ENCODE data around the gene SLC12A1. TPM values are rescaled to one million over a fixed set of nuclear protein-coding genes. Genes with fewer than 3 reads are reported as not detected.

Gene SLC12A1
- total and polyA plus RNA-seq, 2 experiments from 2014 or later, result 0.57 to 0.59 TPM

DNA sequence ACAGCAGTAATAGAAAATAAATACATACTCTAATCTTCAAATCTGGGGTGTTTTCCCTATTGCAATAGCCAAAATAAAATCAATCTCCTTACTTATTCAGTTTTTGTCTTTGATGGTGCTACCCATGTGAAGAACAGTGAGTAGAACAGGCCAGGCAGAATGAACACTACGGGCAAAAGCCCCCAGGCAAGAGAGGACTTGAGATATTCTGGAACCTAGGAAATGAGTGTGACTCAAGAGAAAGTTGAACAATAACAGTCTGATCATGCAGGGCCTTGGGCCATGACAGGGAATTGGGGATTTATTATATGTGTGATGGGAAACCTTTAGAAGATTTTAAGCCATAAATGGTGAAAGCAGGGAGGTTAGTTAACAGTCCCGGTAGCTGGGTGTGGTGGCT, 111.1 kb downstream of the SLC12A1 start:
- ATAC-seq (no peak), DNase-seq (ENCODE audit: low spot score) (no peak)
- Histone ChIP-seq H3K79me2 (replicated peaks; ENCODE audit: insufficient read depth) (no peaks in the 10 kb centered on the region), H4K20me1 (replicated peaks; ENCODE audit: insufficient read depth) (no peaks in the 10 kb centered on the region), H3K9me2 (ENCODE audit: insufficient read depth) (peaks cover 9% of the 10 kb centered on the region; the same call in 1 of the 2 replicates), H3K27ac (ENCODE audit: low read depth) (no peak overlapping the region), H3K4me3 (no peak overlapping the region), H3K4me1 (ENCODE audit: insufficient read depth) (peaks cover 5% of the 10 kb centered on the region; the same call in 1 of the 2 replicates), H3F3A (replicated peaks; ENCODE audit: low read depth) (no peaks in the 10 kb centered on the region), H3K36me3 (ENCODE audit: insufficient read depth) (no peaks in the 10 kb centered on the region), H3K27me3 (ENCODE audit: insufficient read depth) (no peaks in the 10 kb centered on the region), H3K4me2 (no peak overlapping the region), H2AFZ (no peak overlapping the region)
- TF ChIP-seq POLR2AphosphoS5 (IDR thresholded peaks at IDR 0.05; ENCODE audit: low read depth) (no peak), EZH2 (IDR thresholded peaks at IDR 0.05; ENCODE audit: low read depth, unreplicated experiment) (no peak), NANOG (IDR thresholded peaks at IDR 0.05; ENCODE audit: borderline replicate concordance) (no peak), ZNF114 (CRISPR knock-in tag; IDR thresholded peaks at IDR 0.05) (no peak), JUNB (IDR thresholded peaks at IDR 0.05; ENCODE audit: unreplicated experiment) (no peak), ZNF331 (CRISPR knock-in tag; IDR thresholded peaks at IDR 0.05; ENCODE audit: low read depth) (no peak), EZH2phosphoT487 (IDR thresholded peaks at IDR 0.05; ENCODE audit: unreplicated experiment) (no peak), CREB1 (CRISPR knock-in tag; IDR thresholded peaks at IDR 0.05; ENCODE audit: low read depth) (no peak), STAT1 (IDR thresholded peaks at IDR 0.05; ENCODE audit: unreplicated experiment) (no peak)
- TF ChIP-seq, protein P1, sequence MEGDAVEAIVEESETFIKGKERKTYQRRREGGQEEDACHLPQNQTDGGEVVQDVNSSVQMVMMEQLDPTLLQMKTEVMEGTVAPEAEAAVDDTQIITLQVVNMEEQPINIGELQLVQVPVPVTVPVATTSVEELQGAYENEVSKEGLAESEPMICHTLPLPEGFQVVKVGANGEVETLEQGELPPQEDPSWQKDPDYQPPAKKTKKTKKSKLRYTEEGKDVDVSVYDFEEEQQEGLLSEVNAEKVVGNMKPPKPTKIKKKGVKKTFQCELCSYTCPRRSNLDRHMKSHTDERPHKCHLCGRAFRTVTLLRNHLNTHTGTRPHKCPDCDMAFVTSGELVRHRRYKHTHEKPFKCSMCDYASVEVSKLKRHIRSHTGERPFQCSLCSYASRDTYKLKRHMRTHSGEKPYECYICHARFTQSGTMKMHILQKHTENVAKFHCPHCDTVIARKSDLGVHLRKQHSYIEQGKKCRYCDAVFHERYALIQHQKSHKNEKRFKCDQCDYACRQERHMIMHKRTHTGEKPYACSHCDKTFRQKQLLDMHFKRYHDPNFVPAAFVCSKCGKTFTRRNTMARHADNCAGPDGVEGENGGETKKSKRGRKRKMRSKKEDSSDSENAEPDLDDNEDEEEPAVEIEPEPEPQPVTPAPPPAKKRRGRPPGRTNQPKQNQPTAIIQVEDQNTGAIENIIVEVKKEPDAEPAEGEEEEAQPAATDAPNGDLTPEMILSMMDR (conservative IDR thresholded peaks at IDR 0.05; ENCODE audit: low read depth in 2 of 2), result no peak
- TF ChIP-seq, protein P2, sequence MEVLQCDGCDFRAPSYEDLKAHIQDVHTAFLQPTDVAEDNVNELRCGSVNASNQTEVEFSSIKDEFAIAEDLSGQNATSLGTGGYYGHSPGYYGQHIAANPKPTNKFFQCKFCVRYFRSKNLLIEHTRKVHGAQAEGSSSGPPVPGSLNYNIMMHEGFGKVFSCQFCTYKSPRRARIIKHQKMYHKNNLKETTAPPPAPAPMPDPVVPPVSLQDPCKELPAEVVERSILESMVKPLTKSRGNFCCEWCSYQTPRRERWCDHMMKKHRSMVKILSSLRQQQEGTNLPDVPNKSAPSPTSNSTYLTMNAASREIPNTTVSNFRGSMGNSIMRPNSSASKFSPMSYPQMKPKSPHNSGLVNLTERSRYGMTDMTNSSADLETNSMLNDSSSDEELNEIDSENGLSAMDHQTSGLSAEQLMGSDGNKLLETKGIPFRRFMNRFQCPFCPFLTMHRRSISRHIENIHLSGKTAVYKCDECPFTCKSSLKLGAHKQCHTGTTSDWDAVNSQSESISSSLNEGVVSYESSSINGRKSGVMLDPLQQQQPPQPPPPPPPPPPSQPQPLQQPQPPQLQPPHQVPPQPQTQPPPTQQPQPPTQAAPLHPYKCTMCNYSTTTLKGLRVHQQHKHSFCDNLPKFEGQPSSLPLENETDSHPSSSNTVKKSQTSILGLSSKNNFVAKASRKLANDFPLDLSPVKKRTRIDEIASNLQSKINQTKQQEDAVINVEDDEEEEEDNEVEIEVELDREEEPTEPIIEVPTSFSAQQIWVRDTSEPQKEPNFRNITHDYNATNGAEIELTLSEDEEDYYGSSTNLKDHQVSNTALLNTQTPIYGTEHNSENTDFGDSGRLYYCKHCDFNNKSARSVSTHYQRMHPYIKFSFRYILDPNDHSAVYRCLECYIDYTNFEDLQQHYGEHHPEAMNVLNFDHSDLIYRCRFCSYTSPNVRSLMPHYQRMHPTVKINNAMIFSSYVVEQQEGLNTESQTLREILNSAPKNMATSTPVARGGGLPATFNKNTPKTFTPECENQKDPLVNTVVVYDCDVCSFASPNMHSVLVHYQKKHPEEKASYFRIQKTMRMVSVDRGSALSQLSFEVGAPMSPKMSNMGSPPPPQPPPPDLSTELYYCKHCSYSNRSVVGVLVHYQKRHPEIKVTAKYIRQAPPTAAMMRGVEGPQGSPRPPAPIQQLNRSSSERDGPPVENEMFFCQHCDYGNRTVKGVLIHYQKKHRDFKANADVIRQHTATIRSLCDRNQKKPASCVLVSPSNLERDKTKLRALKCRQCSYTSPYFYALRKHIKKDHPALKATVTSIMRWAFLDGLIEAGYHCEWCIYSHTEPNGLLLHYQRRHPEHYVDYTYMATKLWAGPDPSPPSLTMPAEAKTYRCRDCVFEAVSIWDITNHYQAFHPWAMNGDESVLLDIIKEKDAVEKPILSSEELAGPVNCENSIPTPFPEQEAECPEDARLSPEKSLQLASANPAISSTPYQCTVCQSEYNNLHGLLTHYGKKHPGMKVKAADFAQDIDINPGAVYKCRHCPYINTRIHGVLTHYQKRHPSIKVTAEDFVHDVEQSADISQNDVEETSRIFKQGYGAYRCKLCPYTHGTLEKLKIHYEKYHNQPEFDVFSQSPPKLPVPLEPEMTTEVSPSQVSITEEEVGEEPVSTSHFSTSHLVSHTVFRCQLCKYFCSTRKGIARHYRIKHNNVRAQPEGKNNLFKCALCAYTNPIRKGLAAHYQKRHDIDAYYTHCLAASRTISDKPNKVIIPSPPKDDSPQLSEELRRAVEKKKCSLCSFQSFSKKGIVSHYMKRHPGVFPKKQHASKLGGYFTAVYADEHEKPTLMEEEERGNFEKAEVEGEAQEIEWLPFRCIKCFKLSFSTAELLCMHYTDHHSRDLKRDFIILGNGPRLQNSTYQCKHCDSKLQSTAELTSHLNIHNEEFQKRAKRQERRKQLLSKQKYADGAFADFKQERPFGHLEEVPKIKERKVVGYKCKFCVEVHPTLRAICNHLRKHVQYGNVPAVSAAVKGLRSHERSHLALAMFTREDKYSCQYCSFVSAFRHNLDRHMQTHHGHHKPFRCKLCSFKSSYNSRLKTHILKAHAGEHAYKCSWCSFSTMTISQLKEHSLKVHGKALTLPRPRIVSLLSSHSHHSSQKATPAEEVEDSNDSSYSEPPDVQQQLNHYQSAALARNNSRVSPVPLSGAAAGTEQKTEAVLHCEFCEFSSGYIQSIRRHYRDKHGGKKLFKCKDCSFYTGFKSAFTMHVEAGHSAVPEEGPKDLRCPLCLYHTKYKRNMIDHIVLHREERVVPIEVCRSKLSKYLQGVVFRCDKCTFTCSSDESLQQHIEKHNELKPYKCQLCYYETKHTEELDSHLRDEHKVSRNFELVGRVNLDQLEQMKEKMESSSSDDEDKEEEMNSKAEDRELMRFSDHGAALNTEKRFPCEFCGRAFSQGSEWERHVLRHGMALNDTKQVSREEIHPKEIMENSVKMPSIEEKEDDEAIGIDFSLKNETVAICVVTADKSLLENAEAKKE (CRISPR knock-in tag; IDR thresholded peaks at IDR 0.05), result no peak
- TF ChIP-seq, protein P3, sequence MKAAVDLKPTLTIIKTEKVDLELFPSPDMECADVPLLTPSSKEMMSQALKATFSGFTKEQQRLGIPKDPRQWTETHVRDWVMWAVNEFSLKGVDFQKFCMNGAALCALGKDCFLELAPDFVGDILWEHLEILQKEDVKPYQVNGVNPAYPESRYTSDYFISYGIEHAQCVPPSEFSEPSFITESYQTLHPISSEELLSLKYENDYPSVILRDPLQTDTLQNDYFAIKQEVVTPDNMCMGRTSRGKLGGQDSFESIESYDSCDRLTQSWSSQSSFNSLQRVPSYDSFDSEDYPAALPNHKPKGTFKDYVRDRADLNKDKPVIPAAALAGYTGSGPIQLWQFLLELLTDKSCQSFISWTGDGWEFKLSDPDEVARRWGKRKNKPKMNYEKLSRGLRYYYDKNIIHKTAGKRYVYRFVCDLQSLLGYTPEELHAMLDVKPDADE (IDR thresholded peaks at IDR 0.05), result no peak
- TF ChIP-seq, protein P4, sequence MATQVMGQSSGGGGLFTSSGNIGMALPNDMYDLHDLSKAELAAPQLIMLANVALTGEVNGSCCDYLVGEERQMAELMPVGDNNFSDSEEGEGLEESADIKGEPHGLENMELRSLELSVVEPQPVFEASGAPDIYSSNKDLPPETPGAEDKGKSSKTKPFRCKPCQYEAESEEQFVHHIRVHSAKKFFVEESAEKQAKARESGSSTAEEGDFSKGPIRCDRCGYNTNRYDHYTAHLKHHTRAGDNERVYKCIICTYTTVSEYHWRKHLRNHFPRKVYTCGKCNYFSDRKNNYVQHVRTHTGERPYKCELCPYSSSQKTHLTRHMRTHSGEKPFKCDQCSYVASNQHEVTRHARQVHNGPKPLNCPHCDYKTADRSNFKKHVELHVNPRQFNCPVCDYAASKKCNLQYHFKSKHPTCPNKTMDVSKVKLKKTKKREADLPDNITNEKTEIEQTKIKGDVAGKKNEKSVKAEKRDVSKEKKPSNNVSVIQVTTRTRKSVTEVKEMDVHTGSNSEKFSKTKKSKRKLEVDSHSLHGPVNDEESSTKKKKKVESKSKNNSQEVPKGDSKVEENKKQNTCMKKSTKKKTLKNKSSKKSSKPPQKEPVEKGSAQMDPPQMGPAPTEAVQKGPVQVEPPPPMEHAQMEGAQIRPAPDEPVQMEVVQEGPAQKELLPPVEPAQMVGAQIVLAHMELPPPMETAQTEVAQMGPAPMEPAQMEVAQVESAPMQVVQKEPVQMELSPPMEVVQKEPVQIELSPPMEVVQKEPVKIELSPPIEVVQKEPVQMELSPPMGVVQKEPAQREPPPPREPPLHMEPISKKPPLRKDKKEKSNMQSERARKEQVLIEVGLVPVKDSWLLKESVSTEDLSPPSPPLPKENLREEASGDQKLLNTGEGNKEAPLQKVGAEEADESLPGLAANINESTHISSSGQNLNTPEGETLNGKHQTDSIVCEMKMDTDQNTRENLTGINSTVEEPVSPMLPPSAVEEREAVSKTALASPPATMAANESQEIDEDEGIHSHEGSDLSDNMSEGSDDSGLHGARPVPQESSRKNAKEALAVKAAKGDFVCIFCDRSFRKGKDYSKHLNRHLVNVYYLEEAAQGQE (IDR thresholded peaks at IDR 0.05; ENCODE audit: unreplicated experiment), result no peak
- Mint-ChIP-seq H3K27ac (no peak overlapping the region), H3K4me1 (peaks cover 30% of the 10 kb centered on the region), H3K36me3 (ENCODE audit: low read depth) (no peaks in the 10 kb centered on the region; the same call in 2 of the 3 replicates), H3K9me3 (no peaks in the 10 kb centered on the region; the same call in 2 of the 3 replicates), H3K4me3 (no peak overlapping the region), H3K27me3 (ENCODE audit: insufficient read depth, low read depth, poor library complexity) (peaks cover 2% of the 10 kb centered on the region)

Data from GM23338 (cell line).